ENCODE measurements around the gene FOXRED1.

DNA sequence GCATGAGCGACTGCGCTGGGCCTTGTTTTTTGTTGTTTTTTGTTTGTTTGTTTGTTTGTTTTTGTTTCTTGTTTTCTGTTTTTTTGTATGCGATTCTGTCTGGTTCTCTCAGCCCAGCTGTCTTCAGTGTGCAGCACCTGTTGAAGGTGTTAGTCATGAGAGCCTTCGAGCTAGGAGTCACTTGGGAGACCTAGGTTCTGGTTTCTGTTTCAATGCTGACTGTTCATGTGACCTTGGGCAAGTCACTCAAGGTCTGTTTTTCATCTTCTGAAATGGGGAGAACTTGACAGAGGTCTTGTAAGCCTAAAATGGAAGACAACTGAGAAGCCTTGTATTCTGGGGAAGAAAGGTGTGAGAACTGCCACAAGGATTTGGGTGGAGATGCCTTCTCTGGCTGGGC, 36.7 kb downstream of the FOXRED1 start:
- TF ChIP-seq, protein P1, sequence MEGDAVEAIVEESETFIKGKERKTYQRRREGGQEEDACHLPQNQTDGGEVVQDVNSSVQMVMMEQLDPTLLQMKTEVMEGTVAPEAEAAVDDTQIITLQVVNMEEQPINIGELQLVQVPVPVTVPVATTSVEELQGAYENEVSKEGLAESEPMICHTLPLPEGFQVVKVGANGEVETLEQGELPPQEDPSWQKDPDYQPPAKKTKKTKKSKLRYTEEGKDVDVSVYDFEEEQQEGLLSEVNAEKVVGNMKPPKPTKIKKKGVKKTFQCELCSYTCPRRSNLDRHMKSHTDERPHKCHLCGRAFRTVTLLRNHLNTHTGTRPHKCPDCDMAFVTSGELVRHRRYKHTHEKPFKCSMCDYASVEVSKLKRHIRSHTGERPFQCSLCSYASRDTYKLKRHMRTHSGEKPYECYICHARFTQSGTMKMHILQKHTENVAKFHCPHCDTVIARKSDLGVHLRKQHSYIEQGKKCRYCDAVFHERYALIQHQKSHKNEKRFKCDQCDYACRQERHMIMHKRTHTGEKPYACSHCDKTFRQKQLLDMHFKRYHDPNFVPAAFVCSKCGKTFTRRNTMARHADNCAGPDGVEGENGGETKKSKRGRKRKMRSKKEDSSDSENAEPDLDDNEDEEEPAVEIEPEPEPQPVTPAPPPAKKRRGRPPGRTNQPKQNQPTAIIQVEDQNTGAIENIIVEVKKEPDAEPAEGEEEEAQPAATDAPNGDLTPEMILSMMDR (conservative IDR thresholded peaks at IDR 0.05) = no peak
- TF ChIP-seq EZH2 (IDR thresholded peaks at IDR 0.05; ENCODE audit: low read depth) = no peak

All from PC-9 (cell line).